CD1c-positive myeloid dendritic cell (primary cell): ENCODE measurements around the gene FPR3.
"Not testable (repeated sequence)": the region's sequence is repeated elsewhere in the genome, so short reads cannot be mapped to it uniquely, and the experiment has no call there.

ENCODE experiments used
- DNase-seq: peaks from one replicate; pipeline ENCODE4 v3.0.0-alpha.2; 2016; ENCODE audit errors: extremely low spot score

Gene FPR3, protein sequence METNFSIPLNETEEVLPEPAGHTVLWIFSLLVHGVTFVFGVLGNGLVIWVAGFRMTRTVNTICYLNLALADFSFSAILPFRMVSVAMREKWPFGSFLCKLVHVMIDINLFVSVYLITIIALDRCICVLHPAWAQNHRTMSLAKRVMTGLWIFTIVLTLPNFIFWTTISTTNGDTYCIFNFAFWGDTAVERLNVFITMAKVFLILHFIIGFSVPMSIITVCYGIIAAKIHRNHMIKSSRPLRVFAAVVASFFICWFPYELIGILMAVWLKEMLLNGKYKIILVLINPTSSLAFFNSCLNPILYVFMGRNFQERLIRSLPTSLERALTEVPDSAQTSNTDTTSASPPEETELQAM

DNA sequence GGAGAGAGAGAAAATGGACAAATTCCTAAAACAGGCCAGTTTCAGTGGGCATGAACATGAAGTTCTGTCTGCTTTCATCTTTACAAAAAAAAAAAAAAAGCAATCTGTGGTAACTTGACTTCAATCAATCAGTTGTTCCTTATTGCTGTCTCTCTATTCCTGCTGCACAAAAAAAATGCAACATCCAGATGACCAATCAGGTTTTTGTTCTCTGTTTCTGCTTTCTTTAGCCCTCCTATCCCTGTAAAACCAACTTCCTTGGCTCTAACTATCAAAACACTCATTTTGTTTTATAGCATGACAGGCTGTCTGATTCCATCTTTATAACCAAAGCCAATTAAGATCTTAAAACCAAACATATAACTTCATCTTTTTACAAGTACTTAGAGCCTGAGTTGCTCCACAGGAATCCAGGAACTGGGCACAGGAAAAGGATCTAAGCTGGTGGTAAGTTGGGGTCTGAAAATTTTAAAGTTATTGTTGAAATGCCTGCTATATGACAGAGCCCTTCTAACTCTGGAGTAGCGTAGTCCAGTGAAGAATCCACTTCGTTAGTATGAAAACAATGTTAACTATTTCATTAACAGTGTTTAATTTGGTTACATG, at the start of gene FPR3:
Gene FPR3, plus strand, starts transcription at position 273 of the 606 bp plus-strand sequence. CDS start 28,592 bp downstream, outside the sequence.
- DNase-seq = peak; percentile 72

DNA sequence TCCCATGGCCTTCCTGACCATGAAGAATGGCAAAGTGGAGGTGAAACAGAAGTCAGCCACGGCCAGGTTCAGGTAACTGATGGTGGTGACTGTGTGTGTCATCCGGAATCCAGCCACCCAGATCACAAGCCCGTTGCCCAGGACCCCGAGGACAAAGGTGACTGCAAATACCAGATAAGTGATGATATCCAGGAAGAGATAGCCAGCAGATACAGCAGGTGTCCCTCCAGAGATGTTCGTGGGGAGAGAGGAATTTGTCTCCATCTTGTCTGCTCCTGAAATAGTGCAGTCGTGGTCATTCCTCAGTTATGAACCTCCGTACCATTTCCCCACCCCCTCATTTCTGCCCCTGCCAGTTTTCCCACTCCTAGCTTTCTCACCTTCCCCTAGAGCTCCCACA, 48.2 kb upstream of the FPR3 start:
- DNase-seq = no peak

DNA sequence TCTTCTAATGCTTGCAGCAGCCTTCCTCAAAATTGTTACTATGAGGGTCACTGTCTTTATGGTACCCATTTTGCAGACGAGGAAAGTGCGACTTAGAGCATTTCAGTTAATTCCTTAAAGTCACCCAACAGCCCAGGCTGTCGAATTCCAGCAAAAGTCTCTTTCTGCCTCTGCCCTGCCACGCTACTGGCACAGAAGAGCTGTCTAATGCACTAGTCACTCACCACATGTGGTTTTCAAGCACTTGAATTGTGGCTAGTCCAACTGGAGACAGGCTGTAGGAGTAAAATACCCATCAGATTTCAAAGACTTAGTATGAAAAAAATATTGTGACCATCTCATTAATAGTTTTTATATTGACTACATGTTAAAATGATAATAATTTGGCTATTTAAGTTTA, 45.0 kb upstream of the FPR3 start:
- no peak for DNase-seq

DNA sequence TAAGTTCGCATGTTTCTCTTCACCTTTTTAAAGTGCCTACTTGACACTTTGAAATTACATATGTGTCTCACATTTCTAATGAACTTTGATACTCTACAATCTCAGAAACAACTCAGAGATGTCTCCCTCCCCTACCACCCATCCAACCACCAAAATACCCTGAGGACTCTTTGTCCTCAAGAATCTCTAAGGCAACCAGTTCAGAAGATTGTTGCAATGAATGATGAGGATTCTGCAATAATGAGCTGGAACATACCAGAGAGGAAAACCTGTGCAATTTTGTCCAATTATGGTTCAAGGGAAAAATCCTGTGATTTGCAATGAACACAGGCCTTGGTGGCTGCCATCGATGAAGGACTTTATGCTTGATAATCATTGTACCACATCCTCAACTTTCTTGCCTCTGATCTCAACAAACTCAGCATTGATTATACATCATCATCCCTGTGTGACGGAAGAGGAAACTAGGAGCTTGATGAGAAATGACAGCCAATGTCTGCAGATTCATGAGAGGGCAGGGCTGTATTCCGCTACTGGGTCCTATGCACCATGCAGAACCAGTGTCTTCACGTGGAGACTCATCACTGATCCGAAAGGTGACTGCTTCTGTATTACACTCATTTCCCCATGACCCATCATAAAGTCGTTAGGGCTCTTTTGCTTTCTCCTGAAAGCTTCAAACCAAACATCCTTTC, 44.4 kb upstream of the FPR3 start:
- no peak for DNase-seq

DNA sequence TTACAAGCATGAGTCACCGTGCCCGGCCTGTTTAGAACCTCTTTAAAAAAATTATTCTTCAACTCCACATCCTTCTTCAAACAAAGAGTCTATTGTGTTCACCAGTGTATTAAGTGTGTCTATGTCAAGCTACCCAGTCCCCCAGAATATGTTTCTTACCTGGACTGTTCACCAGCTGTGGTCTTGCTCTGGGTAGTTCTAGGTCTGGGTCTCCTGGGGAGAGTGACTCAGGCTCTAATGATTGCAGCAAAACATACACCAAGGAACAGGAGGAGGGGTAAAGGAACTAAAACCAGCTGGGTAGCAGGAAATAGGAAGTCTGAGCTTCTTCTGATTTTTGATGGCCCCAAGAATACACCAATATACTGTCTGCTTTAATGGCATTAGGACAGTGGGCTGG, 43.3 kb upstream of the FPR3 start, which contains the start of gene FPR1:
Gene FPR1, minus strand, starts transcription at position 224 of the 400 bp plus-strand sequence. CDS start 4,884 bp downstream, outside the sequence.
- peak; percentile 77 for DNase-seq

DNA sequence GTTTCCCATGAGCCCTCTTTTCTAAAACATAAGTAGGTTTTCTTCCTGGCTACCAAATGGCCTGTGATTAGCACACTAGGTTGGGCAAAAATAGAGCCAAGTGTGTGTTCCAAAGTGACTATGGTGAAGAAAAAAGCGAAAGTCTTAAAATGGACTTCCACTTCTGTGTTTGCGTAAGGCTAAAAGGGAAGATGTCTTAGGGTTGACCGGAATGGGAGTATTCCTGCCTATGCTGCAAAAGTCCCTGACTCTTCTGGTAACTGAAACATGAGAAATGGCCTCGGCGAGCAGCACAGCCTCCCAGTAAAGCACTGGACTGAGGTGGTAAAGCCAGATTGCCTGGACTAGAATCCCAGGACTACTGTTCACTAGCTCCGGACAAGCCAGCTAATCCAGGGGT, 40.8 kb upstream of the FPR3 start:
- peak; percentile 81 for DNase-seq

DNA sequence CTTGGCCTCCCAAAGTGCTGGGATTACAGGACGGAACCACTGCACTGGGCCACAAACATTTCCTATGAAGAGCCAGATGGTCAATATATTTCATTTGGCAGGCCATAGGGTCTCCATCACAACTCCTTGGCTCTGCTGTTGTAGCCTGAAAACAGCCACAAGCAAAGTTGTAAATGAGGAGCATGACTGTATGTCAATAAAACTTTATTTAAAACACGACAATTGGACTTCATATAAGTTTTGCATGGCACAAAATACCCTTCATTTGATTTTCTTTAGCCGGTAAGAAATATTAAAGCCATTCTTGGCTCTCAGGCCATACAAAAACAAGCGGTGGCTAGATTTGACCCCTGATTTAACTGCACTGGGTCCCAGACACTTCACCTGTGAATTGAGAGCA, 40.2 kb upstream of the FPR3 start:
- DNase-seq = no peak

DNA sequence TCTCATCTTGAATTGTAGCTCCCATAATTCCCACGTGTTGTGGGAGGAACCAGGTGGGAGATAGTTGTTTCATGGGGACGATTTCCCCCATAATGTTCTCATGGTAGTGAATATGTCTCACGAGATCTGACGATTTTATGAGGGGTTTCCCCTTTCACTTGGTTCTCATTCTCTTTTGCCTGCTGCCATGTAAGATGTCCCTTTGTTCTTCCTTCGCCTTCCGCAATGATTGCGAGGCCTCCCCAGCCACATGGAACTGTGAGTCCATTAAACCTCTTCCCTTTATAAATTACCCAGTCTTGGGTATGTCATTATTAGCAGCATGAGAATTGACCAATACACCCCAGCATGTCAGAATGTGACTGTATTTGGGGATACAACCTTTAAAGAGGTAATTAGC, 39.4 kb upstream of the FPR3 start:
- no peak for DNase-seq

DNA sequence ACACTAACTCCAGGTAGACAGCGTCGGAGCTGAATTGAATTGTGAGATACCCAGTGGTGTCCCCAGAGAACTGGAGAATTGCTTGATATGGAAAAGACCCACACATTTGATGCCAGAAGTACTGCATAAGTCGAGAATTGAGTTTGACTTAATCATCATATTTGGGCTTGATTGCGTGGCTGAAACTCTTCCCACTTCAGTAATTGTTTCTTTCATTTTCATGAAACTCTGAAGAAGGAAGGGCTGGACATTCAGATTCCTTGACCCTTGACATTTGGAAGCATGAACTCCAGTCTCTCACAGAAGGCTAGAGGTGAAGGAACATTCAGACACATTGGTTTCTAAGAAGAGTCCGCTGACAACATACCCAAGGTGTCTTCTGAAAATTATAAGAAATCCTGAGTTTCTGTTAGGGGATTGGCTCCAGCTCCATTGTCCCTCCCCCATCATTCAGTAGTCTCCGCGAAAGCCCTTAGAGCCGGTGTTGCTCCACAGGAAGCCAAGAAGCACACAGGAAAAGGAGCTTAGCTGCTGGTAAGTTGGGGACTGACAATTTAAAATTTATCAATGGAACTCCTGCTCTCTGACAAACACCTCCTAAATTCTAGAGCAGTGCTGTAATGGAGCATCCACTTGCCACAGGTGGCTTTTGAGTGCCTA, 34.1 kb upstream of the FPR3 start, which contains the start of gene FPR2:
Gene FPR2, plus strand, starts transcription at position 484 of the 660 bp plus-strand sequence. CDS start 7,479 bp downstream, outside the sequence.
- DNase-seq = no peak

DNA sequence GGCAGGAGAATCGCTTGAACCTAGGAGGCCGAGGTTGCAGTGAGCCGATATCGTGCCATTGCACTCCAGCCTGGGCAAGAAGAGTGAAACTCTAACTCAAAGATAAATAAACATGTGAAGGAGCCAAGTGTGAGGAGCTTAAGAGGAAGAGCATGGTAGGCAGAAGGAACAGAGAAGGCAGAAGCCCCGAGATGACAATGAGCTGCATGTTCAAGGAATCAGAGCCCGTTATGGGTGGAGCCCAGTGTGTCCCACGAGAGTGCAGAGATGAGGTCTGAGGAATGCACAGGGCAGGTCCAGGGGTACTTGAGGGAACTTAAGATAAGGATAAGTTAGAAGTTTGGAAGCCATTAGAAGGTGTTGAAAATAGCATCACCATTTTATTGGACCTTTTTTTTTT, 33.3 kb upstream of the FPR3 start:
- no peak for DNase-seq

DNA sequence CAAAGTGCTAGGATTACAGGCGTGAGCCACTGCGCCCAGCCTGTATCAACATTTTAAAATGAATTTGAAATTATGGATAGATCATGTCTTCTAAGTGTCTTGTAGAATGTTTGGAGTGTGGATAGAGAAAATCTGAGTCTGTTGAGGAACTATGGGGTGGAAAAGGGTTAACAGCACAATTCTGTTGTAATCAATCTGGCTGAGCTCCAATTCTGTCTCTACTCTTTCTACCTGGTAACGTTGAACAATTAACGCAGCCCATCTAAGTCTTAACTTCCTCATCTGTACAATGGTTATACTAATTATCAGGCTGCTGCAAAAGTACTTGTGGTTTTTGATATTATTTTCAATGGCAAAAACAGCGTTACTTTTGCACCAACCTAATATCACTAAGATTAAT, 29.9 kb upstream of the FPR3 start:
- no peak for DNase-seq

DNA sequence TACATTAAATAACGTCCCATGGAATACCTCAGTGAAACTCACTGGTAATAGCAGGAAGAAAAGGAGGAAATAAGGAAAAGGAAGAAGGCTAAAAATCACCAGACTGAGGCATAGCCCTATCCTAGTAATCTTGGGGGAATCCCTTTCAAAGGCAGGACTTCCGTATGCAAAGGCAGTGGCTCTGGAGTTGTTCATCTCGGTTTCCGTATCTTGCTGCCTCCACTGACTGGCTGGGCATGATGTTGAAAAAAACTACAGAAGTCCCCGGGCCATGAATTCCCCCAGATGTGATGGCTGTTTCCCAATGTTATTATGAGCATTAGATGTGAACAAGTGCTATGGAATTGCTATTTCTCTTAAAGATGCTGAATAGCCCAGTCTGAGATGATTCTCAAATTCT, 28.5 kb upstream of the FPR3 start:
- DNase-seq = peak; percentile 56

DNA sequence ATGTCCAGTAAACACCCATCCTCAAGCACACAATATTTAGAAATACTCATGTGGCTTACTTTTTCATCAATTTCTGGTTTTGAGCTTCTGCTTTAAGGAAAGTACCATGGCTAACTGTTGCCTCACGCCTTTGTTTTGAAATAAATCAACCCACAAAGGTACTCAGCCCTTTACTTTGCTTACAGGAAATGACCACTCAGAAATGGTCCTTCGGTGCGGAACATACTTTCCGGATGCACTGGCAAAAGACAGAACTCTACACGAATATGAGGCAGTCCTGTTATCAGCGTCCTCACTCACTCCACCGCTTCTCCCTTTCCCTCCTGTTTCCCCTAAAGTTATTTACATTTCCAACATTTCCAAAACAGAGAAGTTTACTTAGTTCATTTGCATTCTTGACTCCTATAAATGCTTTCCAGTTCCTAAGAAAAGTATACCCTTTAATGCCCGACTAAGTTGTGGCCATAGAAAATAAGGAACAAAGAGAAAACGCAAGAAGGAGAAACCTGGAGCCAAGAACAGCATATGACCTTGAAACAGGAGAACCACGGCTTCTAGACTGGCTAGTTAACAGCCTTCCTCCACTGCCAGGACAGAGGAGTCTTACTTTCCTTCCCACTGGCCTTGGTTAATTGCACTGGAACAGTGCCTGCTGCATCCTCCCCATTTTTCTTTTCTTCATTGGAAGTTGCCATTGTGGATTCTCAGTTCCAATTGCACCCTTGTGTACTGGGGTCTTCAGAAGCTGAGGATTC, 23.4 kb upstream of the FPR3 start:
- DNase-seq = peak; percentile 93

DNA sequence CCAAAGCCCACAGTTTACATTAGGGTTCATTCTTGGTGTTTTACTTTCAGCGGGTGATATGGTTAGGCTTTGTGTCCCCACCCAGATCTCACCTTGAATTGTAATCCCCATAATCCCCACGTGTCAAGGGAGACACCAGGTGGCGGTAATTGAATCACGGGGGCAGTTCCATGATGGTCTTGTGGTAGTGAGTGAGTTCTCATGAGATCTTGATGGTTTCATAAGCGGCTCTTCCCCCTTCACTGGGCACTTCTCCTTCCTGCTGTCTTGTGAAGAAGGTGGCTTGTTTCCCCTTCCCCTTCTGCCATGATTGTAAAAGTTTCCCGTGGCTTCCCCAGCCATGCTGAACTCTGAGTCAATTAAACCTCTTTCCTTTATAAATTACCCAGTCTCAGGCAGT, 22.0 kb upstream of the FPR3 start:
- DNase-seq = peak; percentile 70

DNA sequence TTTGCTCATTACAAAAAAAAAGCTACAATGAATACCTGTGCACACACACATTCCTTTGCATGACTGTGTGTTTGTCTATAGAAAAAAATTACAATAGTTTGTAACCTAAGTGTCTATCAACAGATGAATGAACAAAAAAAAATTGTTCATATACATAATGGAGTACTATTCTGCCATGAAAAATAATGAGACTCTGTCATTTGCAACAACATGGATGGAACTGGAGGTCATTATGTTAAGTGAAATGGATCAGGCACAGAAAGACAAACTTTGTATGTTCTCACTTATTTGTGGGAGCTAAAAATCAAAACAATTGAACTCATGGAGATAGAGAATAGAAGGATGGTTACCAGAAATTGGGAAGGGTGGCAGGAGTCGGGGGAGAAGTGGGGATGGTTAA, 18.4 kb upstream of the FPR3 start:
- not testable (repeated sequence) for DNase-seq

DNA sequence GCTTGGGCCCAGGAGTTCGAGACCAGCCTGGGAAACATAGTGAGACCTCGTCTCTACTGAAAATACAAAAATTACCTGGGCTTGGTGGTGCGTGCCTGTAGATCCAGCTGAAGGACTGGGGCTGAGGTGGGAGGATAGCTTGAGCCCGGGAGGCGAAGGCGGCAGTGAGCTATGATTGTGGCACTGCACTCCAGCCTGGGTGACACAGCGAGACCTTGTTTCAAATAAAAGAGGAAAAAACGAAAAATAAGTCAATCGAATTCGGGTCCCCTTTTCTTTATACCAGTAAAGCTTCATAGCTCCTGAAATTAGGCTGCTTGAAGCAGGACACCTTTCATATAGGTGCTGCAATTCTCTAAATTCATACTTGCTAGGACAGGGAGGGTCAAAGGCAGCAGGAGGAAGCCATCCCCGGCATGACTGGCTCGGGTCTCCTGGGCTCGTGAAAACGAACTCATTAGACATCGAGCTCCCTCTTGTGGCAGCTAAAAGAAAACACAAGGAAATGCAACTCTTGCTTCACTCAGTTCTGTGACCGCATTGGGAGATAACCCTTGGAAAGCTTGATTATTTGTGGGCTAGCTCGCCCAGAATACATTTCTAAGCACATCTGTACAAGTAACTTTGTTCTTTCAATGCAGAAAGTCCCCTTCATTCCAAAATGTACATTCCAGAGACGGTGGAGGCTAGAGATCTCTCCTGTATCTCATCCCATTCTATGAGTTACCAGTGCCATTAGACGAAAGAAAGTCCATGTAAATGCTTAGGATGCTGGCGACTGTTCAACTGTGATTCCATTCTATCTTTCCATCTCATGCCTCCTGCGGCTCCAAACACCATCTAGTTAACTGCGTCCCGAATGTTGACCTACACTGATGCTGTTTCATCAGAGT, 17.1 kb upstream of the FPR3 start:
- DNase-seq = peak; percentile 90

DNA sequence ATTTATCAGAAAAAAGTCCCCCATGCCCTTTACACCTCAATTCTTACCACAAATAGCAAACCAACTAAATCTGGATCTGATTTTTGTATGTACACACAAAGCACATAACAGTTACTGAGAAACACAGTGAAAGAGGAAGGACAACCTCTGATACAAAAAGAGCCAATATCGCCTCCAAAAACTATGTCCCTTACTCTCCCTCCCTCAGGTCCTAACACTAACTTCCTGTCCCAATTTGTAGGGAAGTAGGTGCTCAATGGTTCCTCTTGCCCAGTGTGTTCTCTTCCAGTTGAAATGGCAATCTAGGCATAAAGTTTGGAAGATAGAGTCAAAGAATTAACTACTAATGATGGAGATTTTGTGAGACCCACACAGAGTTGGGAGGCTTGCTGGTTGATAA, 15.8 kb upstream of the FPR3 start:
- peak; percentile 68 for DNase-seq

DNA sequence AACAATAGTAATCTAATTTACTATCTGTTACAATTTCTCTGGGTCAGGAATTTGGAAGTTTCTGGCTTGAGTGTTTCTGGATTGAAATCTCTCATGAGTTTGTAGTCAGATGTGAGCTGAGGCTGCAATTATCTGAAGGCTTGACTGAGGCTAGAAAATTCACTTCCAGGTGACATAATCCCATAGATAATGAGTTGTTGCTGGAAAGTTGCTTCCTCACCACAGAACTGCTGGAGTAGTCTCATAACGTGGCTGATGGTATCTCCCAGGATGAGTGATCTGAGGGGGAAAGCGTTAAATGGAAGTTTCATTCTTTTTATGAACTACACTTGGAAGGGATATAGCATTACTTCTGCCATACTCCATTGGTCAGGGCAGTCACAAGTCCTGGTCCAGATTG, 15.3 kb upstream of the FPR3 start:
- DNase-seq = no peak

DNA sequence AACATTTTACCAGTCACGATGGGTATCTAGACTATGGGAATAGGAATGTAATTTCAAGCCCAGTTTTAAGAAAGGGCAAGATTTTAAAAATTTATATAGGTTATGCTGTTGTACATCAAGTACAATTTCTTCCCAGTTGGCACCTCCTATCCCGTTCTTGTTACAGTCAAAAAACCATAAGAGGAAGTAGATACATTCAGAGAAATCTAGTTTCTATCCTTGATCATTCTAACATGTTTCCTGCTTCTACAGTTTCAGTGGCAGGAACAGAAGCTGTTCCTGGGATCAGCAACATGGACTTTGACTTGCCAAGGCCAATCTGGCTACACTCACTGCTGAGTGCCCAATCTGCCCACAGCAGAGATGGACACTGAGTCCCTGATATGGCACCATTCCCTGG, 14.7 kb upstream of the FPR3 start:
- DNase-seq = peak; percentile 52

DNA sequence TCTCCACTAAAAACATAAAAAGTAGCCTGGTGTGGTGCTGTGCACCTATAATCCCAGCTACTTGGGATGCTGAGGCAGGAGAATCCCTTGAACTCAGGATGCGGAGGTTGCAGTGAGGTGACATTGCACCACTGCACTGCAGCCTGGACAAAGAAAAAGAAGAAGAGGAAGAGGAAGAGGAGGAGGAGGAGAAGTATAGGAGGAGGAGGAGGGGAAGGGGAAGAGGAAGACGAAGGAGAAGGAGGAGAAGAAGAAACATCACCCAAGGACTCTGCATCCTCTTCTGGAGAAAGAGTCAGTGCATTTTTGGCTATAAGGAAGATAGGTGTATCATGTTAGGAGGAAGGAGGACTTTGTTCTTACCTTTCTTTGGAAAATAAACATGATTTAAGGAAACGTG, 13.0 kb upstream of the FPR3 start:
- no peak for DNase-seq
